AG09319 (cell line): ENCODE measurements around the gene COMMD8.

ENCODE experiments used
- DNase-seq: peaks from one replicate; pipeline ENCODE4 v3.0.0-alpha.2; 2010; ENCODE audit warnings: low read depth; ENCODE audit errors: extremely low read depth
- CTCF ChIP-seq: IDR thresholded peaks from 2 replicates; pipeline ENCODE4 v1.5.1; 2011; ENCODE audit warnings: low read depth, mild to moderate bottlenecking, inconsistent platforms, low read length, moderate library complexity

COMMD8 gene

GRCh38 chr4:47463235-47463956, at the start of gene COMMD8:
COMMD8 (minus strand) TSS chr4:47463702; CDS start chr4:47463651, 51 bp downstream.
- peak; percentile 89 for DNase-seq
- TF ChIP-seq CTCF = peak; percentile 27

GRCh38 chr4:47510506-47511143, 47.1 kb upstream of the COMMD8 start:
- TF ChIP-seq CTCF = peak; percentile 25
- DNase-seq = no peak

GRCh38 chr4:47505666-47506065, 42.2 kb upstream of the COMMD8 start:
- TF ChIP-seq CTCF = no peak
- DNase-seq = peak; percentile 24

- DNase-seq = no peak
- TF ChIP-seq CTCF = no peak
These were observed 41.6 kb upstream of the COMMD8 start for GRCh38 chr4:47505147-47505546.

- no peak for DNase-seq
- no peak for TF ChIP-seq CTCF
These were observed 37.3 kb upstream of the COMMD8 start for GRCh38 chr4:47500776-47501175.

GRCh38 chr4:47499700-47500099, 36.2 kb upstream of the COMMD8 start:
- no peak for DNase-seq
- no peak for TF ChIP-seq CTCF

GRCh38 chr4:47498899-47499298, 35.4 kb upstream of the COMMD8 start:
- DNase-seq = no peak
- no peak for TF ChIP-seq CTCF
